HG03460 (cell line): ENCODE data around the gene ALG8.
"Not testable (repeated sequence)": the region's sequence is repeated elsewhere in the genome, so short reads cannot be mapped to it uniquely, and the experiment has no call there.

Experiments used
- ATAC-seq: cut with Tn5 transposase; IDR thresholded peaks from one replicate; pipeline ENCODE4 v1.9.1; 2021; ENCODE audit not compliant: unreplicated experiment

ALG8 gene

DNA sequence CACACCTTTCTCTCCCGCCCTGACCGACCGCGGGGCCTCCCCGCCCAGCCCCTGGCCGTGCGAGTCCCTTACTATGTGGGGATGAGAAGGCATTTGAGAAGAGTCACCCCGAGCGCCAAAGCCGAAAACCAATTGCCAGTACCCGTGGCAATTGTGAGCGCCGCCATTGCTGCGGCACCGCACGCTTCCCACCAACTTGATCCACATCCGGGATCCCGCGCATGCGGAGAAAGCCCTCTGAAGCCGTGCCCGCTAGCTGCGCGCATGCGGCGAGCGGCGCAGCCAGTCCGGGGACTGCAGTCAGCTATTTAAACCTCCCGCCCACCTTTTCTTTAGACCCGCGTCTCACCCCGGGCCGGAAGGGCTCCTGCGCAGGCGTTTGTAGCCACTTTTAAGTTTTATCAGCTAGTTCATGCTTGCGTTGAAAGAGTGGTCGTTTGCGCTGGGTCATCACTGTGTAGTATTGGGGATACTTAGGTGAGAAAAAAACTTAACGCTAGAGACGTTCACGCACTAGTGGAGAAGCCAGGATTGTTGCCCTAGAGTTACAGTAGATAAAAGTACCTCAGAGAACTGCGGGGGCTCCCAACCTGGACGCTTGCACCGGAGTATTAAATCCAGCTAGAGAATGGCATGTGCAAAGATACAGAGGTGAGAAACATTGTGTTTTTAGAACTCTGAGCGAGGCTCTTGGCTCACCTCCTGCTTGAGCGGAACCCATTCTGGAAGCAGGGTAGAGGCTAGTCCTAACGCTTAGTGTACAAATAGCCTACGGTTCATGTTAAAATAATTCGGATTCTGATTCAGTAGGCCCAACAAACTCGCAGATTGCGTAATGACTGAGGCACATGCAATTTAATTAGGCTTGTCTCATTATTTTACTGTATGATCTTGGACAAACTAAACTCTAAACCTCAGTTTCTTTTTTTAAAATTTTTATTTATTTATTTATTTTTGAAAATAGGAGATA, at the start of gene ALG8:
Gene ALG8, minus strand, starts transcription at position 205 of the 970 bp plus-strand sequence. Its CDS starts 38 bp downstream, at position 167.
- peak; percentile 93 for ATAC-seq

DNA sequence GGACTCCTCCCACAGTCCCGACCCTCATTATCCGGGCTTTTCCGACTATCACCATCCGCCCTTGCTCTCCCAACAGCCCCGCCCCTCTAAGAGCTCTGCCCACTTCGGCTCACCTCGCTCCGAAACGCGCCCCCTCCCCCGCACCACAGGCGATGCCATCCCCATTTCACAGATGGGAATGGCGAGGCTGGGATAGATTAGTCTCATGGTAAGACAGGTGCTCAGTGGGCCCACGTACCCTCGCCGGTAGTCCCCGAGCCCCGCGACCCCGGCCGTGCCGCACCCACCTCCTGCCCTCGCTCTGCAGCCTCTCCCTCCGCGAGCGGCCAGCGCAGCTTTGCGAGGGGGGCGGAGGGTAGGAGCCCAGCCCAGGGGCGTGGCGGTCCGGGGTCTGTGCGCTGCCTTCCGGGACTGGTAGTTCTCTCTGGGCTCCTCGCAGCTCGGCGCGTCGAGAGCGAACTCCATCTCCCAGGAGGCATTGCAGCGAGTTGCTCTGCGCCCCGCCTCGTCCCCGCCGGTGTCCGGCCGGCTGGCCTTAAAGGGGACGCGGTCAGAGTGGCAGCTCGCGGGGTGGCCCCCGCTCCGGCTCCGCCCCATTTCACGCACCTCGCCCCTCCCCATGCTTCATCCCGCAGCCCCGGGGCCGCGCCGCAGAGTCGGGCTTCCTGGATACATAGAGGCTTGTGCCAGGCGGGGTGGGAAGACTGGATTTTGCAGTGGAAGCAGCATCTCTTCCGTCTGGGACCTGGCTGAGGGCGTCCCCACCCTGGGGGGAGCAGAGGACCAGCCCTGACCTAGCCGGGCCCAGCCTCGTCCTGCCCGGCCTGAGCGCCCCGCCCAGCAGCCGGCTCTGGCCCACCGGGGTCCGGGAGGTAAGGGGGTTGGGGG, 49.1 kb upstream of the ALG8 start, which contains the start of the genes KCTD21 and USP35:
Gene KCTD21, minus strand, starts transcription at position 341 of the 888 bp plus-strand sequence. CDS start 14,072 bp downstream, outside the sequence.
Gene USP35, plus strand, starts transcription at position 634 of the 888 bp plus-strand sequence. CDS start 7,327 bp downstream, outside the sequence.
- ATAC-seq, result peak; percentile 96

DNA sequence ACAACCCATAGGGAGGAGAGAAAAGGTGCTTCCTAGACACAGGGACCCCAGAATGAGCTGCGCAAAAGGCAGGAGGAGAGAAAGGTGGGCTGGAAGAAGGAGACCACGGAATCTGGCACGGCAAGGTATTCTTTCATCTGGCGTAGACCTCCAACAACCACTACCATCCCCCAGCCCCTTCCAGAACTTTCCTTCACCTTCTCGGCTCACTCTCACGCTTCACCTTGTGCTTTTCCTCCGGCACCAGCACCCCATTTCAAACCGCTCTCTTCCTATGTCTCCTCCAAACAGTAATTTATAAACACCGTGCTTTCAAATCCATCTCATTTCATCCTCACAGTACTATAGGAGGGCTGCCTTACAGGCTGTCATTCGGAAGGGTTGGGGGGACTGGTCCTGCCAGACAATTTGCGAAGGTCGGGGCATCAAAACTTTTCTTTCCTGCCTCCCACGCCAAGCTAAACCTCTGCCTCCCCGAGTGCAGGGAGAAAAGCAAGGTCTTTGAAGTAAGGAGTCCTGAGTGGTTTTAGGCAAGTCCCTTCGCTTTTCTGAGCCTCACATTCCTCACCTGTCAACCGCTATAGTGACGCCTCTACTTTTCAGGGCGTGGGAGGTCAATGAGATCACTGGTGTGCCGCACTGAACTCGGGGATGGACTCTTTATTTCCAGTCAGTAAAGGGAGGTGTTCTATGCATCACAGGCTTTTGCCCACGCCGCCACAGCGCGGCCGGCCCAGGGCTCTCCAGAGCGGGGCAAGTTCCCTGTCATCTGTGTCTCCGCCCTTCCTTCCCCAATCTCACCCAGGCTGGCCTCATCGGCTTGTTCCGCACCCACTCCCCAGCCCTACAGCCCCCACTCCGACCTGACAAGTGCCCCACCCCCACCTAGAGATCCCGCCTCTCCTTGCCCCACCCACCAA, 48.2 kb upstream of the ALG8 start:
- ATAC-seq, result peak; percentile 23

DNA sequence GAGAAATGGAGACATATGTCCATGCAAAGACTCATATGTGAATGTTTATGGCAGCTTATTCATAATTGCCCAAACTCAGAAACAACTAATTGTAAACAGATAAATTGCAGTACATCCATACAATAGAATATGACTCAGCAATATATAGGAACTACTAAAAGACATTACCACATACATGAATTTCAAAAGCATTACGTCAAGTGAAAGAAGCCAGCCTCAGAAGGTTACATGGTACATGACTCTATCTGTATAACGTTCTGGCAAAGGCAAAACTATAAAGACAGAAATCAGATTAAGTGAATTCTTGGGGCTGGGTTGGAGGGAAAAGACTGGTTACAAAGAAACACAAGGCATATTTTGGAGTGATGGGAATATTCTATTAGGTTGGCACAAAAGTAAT, 41.8 kb upstream of the ALG8 start:
- no peak for ATAC-seq

DNA sequence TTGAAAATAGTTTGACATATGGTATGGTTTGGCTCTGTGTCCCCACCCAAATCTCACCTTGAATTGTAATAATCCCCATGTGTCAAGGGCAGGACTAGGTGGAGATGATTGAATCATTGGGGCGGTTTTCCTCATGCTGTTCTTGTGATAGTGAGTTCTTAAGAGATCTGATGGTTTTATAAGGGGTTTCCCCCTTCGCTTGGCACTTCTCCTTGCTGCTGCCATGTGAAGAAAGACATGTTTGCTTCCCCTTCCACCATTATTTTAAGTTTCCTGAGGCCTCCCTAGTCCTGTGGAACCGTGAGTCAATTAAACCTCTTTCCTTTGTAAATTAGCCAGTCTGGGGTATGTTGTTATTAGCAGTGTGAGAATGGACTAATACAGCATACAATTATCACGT, 41.3 kb upstream of the ALG8 start:
- ATAC-seq, result no peak

DNA sequence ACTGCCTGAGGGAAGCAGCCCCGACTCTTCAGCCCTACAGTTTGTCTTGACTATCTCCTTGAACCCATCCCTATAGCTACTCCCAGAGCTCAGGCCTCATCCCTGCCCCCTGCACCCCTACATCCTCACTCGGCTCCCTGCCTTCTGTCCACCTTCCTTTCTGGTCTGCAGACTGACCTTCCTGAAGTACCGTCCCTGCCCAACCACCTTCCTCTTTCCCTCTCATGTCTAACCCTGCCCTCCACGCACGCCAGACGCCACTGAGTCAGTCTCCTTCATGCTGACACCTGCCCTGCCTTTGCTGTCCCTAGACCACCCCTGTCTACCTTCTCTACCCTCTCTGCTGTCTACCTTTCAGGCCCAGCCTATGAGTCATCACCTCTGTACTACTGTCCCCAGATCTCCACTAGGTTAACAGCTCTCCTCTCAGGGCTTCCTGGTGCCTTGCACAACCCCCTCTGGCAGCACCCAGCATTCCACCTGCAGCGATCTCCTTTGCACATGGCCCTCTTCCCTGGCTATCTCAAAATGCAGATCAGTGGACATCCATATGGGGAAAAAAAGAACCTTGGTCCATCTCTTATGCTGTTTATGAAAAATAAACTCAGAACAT, 40.1 kb upstream of the ALG8 start:
- no peak for ATAC-seq

DNA sequence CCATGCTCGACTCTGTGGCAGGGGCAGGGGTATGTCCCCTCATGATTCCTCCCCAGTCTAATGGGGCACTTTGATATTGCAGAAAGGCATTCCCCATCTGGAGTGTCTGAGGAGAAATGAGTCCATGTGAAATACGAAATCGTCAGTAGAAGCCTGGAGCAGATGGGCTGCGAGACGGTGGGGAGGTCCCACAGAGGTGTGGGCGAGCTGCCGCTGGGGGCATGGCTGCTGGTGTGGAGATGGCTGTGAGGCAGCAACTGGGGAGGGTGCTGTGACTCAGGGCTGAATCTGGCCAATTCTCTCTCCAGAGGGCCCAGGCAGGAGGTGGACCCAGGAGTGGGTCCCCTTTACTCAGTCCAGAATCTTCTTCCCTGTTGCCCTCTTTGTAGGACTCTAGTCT, 37.8 kb upstream of the ALG8 start:
- no peak for ATAC-seq

DNA sequence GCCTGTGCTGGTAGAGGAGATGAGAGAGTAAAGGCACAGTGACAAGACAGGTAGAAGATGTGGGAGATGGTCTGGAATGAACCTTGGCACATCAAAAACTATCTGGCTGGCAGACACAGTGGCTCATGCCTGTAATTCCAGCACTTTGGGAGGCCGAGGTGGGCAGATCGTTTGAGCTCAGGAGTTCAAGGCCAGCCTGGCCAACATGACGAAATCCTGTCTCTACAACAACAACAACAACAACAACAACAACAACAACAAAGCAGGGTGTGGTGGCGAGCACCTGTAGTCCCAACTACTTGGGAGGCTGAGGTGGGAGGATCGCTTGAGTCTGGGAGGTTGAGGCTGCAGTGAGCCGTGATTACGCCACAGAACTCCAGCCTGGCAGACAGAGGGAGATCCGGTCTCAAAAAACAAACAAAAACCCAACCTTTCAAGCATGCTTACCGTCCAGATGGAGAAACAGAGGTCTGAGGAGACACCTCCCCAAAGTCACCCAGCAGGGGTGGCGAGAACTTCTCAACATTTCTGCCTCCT, 37.2 kb upstream of the ALG8 start:
- no peak for ATAC-seq

DNA sequence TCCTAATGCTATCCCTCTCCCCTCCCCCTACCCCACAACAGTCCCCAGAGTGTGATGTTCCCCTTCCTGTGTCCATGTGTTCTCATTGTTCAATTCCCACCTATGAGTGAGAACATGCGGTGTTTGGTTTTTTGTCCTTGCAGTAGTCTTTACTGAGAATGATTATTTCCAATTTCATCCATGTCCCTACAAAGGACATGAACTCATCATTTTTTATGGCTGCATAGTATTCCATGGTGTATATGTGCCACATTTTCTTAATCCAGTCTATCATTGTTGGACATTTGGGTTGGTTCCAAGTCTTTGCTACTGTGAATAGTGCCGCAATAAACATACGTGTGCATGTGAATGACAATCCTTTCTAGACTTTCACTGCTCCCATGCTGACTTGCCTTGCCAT, 36.4 kb upstream of the ALG8 start:
- not testable (repeated sequence) for ATAC-seq

DNA sequence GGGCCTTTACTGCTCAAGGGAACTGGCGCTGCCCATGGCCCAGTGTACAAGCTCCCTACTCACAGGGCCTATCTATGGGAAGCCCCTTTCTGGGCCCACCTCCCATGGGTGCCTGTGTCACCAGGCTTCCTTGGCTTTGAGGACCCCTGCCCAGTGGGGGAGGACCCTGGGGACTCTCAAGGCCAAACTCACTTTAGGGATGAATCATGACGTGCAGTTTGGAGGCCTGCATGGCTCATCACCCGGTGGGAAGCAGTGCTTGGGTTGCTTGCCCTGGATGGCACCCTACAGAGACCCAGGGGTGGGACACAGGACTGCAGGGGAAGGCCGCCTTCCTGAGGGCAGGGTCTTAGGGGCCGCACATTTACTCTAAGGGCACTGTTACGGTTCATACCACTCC, 32.5 kb upstream of the ALG8 start:
- no peak for ATAC-seq

DNA sequence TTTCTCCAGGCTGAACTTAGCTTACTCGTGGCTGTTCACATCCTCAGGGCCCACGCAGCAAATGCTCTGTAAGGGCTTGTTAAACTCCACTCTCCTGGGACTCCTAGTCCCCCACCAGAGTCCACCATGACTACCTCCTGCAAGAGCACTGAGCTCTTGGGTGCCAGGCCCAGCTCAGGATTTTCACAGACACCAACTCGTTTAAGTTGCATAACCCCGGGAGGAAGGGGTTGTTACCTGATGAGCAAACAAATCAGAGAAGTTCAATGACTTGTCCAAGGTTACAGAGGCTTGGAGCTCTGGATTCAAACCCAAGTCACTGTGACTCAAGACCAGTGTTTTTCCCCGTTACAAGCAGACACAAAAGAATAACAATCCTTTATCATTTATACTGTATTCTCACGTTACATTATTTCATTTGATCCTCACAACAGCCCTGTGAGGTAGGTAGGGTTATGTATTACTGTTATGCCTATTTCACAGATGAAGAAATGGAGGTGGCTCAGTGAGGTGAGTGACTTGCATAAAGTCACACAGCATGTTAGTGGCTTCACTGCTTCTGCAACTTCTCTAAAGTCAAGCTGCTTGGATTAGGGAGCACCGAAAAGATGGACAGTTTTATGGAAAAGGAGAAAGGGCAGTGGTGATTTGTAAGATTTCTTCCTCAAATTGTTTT, 31.6 kb upstream of the ALG8 start:
- no peak for ATAC-seq

DNA sequence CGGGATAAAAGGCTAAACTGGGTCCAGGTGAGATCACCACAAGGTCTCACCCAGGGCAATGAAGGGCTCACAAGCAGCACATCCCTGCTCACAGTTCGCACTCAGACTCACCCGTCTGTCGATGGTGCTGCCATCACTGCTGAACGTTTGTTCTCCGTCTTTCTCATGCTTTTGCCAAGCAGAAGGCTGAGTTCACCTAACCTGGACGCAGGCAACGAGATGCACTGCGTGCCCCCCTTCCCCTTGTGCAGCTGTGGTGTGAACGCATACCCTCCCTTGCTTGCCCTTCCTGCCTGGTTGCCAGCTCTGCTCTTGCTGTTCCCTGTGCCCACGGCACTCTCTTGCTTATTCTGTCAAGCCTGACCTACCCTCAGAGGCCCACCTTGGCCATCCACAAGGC, 31.0 kb upstream of the ALG8 start:
- no peak for ATAC-seq

DNA sequence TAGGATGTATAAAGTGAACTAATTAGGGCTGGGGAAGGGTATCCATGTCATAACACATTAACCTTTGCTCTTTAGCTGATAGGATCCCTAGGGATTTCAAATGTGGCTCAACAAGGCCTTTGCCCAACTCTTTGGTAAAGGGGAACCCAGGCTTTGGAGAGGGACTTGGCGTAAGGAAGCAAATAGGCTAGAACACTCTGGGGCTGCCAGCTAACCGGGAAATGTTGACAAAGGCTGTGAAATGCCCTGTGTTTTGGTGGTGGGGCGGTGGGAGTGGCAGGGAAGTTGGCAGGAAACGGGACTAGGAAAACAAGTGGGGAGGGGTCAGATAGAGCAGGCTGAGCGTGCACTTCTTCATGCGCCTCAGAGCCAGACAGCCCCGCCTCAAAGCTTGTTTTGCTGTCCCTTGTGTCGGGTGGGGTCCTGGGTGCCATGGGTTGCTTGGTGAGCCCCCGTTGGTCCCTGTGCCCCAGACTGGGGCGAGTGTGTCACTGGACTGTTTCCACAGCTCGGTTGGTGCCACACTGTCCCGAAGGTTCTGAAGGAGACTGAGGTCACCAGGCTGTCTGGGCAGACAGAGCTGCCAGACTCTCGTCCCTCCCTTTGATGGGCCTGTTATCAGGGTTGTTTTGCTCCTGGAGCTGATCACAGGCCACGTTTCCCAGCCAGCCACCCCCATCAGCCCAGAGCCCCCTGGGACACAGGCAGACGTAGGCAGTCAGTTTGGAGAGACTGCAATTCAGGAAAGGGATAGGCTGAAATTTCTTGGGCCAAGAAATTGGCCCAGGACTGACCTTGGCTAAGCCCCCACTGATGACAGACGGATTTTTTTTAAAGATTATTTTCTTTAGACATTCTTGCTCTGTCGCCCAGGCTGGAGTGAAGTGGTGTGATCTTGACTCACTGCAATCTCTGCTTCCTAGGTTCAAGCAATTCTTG, 29.4 kb upstream of the ALG8 start:
- ATAC-seq, result no peak

DNA sequence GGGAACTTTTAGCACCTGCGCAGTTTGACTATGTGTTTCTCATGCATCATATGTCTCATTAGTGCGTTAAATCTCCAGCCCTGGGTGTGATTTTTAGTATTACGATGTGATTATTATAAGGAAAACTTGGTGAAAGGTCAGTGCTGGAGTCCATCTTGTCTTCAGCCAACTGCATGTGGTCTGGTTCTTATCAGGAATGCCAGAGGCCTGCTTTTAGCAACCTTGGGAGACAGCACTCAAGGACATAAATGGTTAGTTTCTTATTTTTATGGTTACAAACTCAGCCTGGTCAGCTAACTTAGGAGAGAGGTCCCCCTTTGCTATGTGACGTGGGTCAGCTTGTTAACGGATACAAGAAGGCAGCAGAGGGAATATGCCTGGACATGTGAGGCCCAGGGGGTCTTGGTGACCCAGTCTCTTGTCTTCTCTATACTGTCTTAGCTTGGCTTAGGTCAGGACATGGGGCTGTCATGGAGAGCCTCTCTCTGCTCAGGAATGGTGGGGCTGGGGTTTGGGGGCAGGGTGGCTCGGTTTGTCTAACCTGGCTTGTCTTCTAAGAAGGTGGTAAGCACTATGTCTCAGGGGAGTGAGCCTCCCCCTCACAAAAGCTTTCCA, 27.5 kb upstream of the ALG8 start:
- ATAC-seq, result no peak

DNA sequence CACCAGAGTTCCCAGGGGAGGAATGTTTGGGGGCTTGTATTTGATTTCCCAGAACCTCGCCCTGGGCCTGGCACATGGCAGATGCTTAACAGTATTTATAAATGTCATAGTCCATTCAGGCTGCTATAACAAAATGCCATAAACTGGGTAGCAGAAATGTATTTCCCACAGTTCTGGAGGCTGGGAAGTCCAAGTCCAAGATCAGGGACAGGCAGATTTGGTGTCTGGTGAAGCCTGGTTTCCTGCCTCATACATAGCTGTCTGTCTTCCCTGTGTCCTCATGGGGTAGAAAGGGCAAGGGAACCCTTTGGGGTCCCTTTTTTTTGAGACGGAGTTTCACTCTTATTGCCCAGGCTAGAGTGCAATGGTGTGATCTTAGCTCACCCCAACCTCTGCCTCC, 25.0 kb upstream of the ALG8 start:
- no peak for ATAC-seq

DNA sequence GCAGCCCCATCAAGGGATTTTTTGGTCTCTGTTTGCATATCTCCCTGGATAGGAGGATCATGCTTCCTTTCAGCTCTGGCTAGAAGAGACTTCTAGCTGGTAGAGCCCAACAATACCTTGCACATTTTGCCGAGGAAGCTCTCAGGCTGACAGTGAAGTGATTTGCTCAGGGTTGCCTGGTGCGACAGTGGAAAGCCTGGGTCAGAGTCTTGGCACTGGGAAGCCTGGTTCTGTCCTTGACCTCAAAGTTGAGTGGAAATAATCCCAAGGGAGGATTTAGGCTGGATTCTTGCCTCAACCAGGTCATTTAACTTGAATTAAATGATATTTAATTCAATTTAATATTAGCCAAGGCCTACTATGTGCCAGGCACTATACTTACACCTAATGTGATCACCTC, 24.4 kb upstream of the ALG8 start:
- no peak for ATAC-seq

DNA sequence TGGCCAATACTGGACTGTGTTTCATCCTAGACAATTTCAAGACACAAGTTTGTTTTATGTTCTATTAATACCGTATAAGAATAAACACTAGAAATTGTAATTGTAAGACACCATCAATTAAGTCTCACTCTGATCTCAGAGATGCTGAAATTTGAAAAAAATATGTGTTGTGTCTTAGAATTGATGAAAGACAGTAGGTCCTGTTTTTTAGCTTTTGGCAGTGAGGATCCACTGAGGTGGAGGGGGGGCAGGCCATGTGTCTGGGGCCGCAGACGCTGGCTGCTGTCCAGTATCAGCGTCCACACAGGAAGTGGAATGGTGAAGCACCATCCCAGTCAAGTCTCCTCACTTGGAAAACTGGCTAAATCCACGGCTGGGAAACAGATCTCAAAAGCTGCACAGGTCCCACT, 22.5 kb upstream of the ALG8 start:
- ATAC-seq, result no peak

DNA sequence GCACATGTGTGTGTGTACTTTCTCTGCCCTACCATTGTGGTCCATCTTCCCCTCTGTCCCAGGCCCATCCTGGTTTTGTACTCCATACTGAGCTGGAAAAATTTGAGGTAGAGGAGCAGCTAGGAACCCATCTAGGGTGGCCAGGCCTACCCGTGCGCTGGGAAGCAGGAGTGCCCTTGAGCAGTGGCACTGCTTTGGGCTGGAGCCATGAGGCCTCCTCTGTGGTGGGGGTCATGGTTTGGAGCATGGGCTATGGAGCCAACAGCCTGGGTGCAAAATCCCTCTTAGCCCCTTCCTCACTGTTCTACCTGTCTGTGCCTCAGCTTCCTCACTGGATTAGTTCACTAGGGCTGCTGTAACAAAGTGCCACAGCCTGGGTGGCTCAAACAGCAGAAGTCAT, 21.9 kb upstream of the ALG8 start:
- ATAC-seq, result no peak
